SK-N-DZ (cell line): ENCODE results near the gene VPS37C. TPM values are rescaled to one million over a fixed set of nuclear protein-coding genes. Genes with fewer than 3 reads are reported as not detected.
A peak's percentile ranks its signal among the peaks of the same experiment; 100 is the strongest.
"Not testable (repeated sequence)": the region's sequence is repeated elsewhere in the genome, so short reads cannot be mapped to it uniquely, and the experiment has no call there.

Experiments used
- DNase-seq: peaks from one replicate; pipeline ENCODE4 v3.0.0-alpha.2; 2015; ENCODE audit warnings: low spot score
- polyA plus RNA-seq, 2 experiments: library from polyadenylated mRNA; depleted of rRNA; stranded (reverse); fragments of >200 nt; gene quantifications; 2 replicates each; pipeline ENCODE4 v1.2.3, GENCODE V29; 2014

Gene VPS37C
- 14.1 and 15.1 TPM in 2 replicates for polyA plus RNA-seq (2014; cell fraction: cytosol; rRNA removed)
- 16.6 and 16.7 TPM in 2 replicates for polyA plus RNA-seq (2014; cell fraction: nucleus; rRNA removed)

GRCh38 chr11:61161190-61162091 lies at the start of gene VPS37C:
TSS of gene VPS37C (minus strand) at chr11:61161426. CDS start at chr11:61138829, 22,597 bp downstream.
- DNase-seq = peak; percentile 85

DNA sequence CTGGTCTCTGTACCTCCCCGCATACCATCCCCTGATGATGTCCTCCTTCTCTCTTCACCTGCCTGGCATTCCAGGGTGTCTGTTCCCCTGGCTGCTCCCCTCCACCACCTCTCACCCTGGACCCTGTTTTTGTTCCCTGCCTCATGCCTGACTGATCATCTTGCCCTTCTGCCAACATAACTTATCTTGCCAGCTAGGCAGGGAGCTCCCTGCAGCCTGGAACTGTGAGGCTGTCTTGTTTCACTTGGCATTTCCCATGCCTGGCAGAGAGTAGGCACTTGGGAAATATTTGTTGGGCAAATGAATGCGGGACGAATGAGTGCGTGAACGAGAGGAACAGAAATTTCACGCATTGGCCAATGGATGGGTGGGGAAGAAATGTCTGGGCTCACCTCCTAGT lies 49.4 kb upstream of the VPS37C start:
- not testable (repeated sequence) for DNase-seq

DNA sequence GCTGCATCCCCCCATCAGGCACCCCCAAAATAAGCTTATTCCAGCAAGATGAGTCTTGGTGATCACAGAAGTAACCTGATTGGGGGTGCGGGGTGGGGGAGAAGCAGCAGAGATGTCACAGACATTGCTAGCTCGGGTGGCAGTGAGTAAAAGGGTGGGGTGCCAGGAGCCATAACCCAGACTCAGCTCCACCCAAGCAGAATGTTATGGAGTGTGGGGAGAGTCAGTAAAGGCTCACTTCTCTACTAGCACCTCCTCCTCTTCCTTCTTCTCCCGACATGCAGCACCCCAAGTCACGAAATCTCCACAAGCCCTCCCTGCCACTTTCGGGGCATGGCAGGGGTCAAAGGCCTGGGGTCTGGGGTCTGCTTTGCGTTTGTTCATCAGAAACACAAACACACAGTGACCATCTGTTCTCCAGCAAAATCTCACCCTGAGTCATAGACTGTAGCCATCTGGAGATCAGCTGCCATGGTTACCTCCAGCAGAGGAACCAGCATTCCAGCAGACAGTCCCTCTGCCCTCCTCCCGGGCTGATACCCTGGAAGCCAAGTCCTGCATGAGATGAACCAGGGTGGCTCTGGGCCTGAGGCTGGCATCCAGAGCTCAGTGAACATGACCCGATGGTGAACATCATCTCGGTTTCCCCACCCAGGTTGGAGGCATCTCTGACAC lies 46.5 kb upstream of the VPS37C start:
- not testable (repeated sequence) for DNase-seq

DNA sequence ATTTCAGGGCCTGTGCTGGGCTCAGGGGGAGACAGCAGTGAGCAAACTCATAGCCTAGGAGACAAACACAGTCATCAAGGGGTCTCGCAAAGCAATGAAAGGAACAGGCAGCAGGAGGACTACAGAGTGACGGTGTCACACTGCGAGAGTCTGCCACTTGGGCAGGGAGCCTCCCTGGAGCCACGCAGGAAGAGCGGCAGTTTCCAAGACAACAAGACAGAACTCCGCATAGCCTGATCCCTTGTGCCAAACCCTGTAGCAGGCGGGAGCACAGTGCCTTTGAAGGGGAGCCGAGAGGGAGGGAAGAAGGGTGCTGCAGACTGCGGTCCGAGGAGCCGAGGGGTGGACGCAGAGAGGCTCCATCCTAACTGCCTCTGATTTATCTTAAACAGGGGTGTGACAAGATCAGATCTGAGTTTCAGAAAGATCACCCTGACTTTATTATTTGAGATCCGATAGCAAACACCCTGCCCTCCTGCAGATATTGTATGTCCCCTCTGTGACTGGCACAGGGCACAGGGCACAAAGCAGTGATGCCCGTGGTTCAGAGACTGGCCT lies 43.4 kb upstream of the VPS37C start:
- not testable (repeated sequence) for DNase-seq

- not testable (repeated sequence) for DNase-seq
These were observed 42.6 kb upstream of the VPS37C start for GRCh38 chr11:61203873-61204272.

DNA sequence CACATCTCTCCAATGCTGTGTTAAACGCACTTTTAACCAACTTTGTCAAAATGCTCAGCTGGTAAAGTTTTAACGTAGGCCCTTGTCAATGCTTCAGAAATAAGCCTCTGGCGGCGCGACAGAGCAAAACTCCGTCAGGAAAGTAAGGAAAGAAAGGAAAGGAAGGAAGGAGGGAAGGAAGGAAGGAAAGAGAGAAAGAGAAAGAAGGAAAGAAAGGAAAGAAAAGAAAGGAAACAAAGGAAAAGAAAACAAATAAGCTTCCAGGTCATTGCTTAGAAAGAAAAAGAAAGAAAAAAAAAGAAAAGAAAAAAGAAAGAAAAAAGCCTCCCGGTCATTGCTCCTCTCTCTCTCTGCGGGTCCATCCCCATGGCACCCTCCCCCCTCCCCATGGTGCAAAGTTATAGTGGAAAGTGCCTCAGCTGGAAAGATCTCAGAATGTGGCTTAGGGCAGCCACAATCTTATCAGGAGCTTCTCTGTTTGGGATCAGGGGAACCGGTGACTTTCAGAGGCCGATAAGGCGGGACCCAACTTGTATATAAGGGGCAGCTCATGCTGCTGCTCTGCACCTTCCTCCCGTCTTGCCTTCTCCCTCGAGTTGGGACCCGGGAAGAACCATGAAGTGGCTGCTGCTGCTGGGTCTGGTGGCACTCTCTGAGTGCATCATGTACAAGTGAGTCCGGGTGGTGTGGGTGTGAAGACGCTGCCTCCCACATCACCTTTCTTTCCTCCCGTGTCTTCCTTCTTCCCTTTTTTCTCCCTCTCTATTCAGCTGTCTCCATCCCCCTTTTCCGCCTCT lies 41.9 kb upstream of the VPS37C start, which contains the start of gene PGA3:
Gene PGA3, plus strand, starts transcription at position 566 of the 797 bp plus-strand sequence. Its CDS starts 50 bp downstream, at position 616.
- not testable (repeated sequence) for DNase-seq

- DNase-seq = no peak
These were observed 40.2 kb upstream of the VPS37C start for GRCh38 chr11:61201476-61201875.

DNA sequence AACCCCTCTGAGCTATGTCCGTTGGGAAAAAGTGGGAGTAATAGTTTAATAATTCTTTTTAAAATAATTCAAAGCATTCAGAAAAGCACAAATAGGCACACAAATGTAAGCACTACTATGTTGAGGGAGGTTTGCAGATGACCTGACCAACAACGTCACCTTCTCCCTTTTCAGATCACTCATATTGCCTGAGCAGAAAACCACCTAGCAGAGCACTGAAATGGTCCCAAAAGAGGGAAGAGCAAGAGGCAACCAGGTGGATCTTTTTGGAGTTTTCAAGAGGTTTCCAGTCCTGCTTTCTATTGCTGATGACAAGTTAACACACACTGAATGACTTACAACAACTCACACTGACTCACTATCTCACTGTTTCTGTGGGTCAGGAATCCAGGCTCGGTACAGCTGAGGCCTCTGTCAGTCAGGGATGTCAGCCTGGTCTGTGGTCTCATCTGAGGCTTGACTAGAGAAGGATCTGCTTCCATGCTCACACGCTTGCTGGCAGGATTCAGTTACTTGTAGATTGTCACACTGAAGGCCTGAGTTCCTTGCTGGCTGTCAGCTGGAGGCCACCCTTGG lies 37.8 kb upstream of the VPS37C start:
- DNase-seq = no peak

DNA sequence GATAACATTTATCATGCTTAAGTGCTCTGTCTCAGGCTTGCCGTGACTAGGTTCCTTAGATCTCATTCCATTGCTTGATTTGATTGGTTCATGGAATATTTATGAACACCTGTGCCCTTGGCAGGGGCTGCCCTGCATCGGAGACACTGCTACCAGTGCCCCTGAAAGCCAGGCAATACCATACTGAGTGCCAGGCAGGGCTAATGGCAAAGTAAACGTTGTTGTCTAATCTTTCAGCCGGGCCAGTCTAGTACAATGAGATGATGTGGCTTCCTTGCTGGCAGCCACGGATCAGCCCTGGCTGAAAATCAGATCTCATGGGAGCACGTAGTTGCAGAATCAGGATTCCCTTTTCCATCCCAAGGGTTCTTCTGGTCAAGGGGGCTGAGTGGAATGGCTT lies 37.1 kb upstream of the VPS37C start:
- DNase-seq = no peak

DNA sequence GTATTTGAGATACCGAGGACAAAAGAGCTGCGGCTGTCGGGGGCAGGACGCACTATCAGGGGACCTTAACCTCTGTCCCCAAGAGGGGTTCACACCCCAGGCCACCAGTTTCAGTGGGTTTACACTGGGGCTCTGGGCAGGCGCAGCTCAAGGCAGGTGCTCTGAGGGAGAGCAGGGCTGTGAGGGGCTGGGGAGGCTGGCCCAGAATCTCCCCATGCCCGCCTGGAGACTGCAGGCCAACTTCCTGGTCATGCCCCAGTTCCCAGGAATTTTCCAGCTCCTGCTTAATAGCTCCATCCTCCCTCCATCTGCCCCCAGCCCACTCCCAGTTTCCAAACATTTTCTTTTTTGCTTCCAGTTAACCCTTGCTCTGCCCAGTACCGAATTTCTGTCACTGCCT lies 34.5 kb upstream of the VPS37C start:
- DNase-seq = no peak

DNA sequence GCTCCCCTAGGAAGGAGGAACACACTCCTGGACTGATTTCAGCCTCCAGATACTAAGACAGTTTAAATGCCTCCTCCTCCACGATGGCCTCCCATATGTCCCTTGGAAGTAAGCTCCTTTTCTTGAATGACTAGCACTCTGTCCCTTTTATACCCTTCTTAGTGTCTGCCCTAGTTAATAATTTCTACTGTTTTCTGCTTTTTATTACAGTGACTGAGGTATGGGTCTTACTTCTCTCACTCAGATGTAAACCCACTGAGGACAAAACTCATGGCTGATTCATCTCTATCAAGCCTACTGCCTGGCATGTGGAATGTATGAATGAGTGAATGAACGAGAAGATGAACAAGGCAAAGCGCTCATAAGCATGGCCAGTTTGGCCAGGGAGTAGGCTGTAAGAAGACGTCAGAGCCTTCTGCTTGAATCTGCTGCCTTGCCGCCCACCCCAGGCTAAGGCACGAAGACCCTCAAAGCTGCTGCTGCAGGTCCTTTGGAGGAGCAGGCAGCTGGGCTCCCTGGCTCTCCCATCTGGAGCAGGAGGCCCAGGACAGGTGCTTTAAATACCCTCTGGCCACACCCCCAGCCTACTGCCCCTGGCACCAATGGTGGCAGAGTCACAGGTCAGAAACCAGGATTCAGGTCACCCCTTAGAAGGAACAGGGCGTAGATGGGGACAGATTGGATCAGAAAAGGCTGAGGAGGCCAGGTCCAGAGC lies 33.9 kb upstream of the VPS37C start:
- no peak for DNase-seq

DNA sequence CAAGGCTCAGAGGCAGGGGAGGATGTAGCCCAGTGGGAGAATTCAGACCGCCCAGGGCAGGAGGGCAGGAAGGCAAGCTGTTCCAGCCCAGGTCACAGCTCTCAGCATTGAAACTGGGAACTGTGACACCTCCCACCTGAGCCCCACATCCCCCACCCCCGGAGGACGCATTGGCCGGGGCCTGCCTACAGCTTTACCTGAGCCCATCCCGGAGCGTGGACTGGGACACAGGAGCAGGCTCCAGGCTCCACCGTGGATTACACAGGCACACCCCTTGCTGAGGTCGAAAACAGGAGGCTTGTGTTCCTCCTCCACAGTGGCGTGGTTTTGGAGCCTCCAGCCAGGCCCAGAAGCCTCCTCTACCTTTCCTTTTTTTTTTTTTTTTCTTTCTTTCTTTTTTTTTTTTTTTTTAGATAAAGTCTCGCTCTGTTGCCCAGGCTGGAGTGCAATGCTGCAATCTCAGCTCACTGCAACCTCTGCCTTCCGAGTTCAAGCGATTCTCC lies 33.0 kb upstream of the VPS37C start:
- DNase-seq = no peak

DNA sequence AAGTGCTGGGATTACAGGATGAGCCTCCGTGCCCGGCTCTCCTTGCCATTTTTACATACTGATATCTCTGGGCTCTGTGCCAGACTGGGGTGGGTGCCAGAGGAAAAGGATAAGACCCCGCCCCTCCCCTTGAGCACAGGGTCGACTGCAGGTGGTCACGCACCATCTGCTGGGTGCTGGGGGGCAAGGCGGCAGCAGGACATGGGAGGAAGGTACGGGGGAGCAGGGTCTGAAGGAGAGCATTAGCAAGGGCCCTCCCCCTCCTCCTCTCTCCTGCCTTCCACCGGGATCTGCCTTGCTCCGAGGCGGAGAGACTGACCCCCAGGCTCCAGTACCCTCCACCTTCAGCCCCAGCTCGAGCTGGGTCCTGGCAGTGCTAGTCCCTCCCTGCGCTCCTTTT lies 32.4 kb upstream of the VPS37C start:
- no peak for DNase-seq

DNA sequence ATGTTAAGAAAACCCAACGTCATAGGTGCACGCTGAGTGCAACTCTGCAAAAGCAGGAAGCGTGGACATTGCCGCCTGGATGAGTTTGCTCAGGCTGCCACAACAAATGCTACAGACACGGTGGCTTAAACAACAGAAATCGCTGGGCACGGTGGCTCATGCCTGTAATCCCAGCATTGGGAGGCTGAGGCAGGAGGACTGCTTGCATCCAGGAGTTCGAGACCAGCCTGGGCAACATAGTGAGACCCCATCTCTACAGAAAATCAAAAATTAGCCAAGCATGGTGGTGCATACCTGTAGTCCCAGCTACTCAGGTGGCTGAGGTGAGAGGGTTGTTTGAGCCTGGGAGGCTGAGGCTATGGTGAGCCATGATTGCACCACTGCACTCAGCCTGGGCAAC lies 28.7 kb upstream of the VPS37C start:
- DNase-seq = no peak

- DNase-seq = peak; percentile 82
These were observed 26.4 kb upstream of the VPS37C start for GRCh38 chr11:61187505-61188130.

GRCh38 chr11:61186504-61186903 lies 25.3 kb upstream of the VPS37C start:
- DNase-seq = no peak

DNA sequence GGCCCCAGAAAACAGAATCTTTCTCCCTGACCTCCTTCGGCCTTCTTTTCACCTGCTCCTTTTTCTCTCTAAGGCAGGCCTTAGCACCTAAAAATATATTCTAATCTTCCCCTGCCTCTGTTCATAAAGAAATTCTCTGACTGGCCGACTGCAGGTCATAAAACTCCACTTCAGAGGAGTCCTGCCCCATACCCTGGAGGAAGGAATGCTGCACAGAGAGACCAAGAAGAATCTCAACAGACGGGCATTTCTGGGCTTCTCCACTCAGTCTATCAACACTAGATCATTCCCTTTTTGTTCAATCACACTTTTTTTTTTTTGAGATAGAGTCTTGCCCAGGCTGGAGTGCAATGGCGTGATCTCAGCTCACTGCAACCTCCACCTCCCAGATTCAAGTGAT lies 22.4 kb upstream of the VPS37C start:
- no peak for DNase-seq

DNA sequence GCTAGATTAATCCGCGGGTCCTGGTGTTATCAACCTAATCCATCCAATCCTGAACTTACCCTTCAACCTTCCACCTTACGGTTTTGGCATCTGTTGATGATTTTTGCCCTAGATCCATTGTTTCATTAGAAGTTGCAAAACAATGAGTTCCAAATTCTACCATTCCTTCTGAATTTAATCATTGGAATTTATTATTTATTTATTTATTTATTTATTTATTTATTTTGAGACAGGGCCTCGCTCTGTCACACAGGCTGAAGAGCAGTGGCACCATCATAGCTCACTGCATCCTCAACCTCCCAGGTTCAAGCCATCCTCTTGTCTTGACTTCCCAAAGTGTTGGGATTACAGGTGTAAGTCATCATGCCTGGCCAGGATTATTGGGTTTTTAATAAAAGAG lies 20.3 kb upstream of the VPS37C start:
- no peak for DNase-seq

DNA sequence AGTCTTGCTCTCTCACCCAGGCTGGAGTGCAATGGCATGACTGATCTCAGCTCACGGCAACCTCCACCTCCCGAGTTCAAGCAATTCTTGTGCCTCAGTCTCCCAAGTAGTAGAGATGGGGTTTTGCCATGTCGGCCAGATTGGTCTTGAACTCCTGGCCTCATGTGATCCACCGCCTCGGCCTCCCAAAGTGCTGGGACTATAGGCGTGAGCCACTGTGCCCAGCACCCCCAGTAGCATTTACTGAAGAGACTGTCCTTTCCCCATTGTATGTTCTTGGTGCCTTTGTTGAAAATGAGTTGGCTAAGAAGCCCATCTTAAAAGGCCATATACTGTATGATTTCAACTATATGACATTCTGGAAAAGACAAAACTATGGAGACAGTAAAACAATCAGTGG lies 19.0 kb upstream of the VPS37C start:
- not testable (repeated sequence) for DNase-seq

- DNase-seq = no peak
These were observed 15.2 kb upstream of the VPS37C start for GRCh38 chr11:61176446-61176845.
